Kidney epithelial cell (primary cell): ENCODE results near the gene TEPSIN. TPM values are rescaled to one million over a fixed set of nuclear protein-coding genes. Genes with fewer than 3 reads are reported as not detected.

Experiments
- DNase-seq: peaks from one replicate; pipeline ENCODE4 v3.0.0-alpha.2; 2010; ENCODE audit warnings: low read depth
- H3K27me3 ChIP-seq: 2 replicates; pipeline ENCODE4 v1.6.0; 2011; ENCODE audit warnings: low read length; ENCODE audit not compliant: control insufficient read depth, insufficient read depth
- H3K36me3 ChIP-seq: 2 replicates; pipeline ENCODE4 v1.5.1; 2011; ENCODE audit warnings: low read length; ENCODE audit not compliant: control insufficient read depth, insufficient read depth
- H3K4me3 ChIP-seq: 2 replicates; pipeline ENCODE4 v1.5.1; 2011; ENCODE audit warnings: low read depth, mild to moderate bottlenecking, control low read depth, low read length
- CTCF ChIP-seq: IDR thresholded peaks from 2 replicates; pipeline ENCODE4 v1.5.1; 2011; ENCODE audit warnings: mild to moderate bottlenecking, moderate library complexity, low read length, control low read depth, inconsistent platforms; ENCODE audit not compliant: insufficient read depth, poor library complexity, severe bottlenecking
- total RNA-seq: library from RNA; depleted of rRNA; stranded (reverse); fragments of >200 nt; gene quantifications from 2 replicates; pipeline ENCODE4 v1.2.3, GENCODE V29; 2015

TEPSIN gene
- total RNA-seq, 1 donor from 2014 or later, result 17.0 TPM

- DNase-seq, result no peak
- H3K27me3 ChIP-seq, result no peaks in the 10 kb centered on the region
- H3K4me3 ChIP-seq, result no peak overlapping the region
- H3K36me3 ChIP-seq, result peaks cover 1% of the 10 kb centered on the region
- TF ChIP-seq CTCF, result no peak
Observed at GRCh38 chr17:81197831-81198490, 40.9 kb downstream of the TEPSIN start.

- DNase-seq, result no peak
- Histone ChIP-seq H3K27me3 (no peaks in the 10 kb centered on the region), H3K4me3 (no peak overlapping the region), H3K36me3 (peaks cover 1% of the 10 kb centered on the region)
- no peak for TF ChIP-seq CTCF
Observed at GRCh38 chr17:81197409-81197795, 41.5 kb downstream of the TEPSIN start.

- DNase-seq, result no peak
- no peak overlapping the region for H3K4me3 ChIP-seq
- TF ChIP-seq CTCF, result no peak
- H3K36me3 ChIP-seq, result peaks cover 1% of the 10 kb centered on the region
- H3K27me3 ChIP-seq, result no peaks in the 10 kb centered on the region
Observed at GRCh38 chr17:81196505-81197408, 42.1 kb downstream of the TEPSIN start.

- Histone ChIP-seq H3K4me3 (no peak overlapping the region), H3K27me3 (no peaks in the 10 kb centered on the region), H3K36me3 (peaks cover 1% of the 10 kb centered on the region)
- DNase-seq, result no peak
- TF ChIP-seq CTCF, result no peak
Observed at GRCh38 chr17:81195941-81196495, 42.8 kb downstream of the TEPSIN start.

GRCh38 chr17:81194941-81195901 lies 43.6 kb downstream of the TEPSIN start:
- Histone ChIP-seq H3K36me3 (peaks cover 1% of the 10 kb centered on the region), H3K27me3 (no peaks in the 10 kb centered on the region), H3K4me3 (no peak overlapping the region)
- TF ChIP-seq CTCF, result no peak
- no peak for DNase-seq
